ENCODE results near the gene SRGAP3. TPM values are rescaled to one million over a fixed set of nuclear protein-coding genes. Genes with fewer than 3 reads are reported as not detected.

The SRGAP3 gene
- polyA plus RNA-seq, 10 donors: 15.9 to 27.4 (median 20.7) TPM

DNA sequence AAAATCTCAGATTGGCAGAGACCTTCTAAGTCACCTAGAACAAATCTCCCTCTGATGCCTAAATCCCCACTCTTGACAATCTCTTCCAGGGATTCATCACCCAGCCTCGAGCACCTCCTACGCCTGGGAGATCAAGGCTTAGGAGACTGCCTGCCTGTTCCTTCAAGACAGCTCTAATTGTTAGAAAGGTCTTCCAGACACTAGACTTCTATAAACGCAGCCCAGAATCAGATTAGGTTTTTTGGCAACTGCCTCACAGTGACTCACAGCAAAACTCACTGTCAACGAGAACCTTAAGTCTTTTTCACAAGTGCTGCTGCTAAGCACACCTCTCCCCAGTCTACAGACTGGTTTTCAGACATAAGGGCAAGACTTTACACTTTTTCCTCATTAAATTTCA is 23.1 kb downstream of the SRGAP3 start:
- peak; percentile 66 to 86 (median 75) for DNase-seq

GRCh38 chr3:9225268-9225667 is 24.2 kb downstream of the SRGAP3 start:
- DNase-seq: no peak

DNA sequence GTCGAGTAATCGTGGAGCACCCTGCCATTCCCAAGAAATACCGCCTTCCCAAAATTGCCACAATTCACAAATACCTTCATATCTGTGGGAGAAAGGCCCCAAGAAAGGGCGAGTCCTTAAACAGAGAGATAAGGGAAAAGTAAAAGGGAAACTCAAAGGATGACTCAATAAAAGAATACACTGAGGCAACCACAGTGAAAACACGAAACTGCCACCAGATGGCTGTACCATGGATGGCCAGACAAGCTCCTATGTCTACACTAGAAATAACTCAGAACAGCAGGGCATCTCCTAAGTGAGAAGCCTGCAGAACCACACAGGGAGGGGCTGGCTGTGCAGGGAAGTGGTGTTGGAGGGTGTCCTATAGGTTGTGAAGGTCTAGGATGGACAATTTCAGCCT is 25.0 kb downstream of the SRGAP3 start:
- DNase-seq: no peak

- DNase-seq: no peak
Observed at GRCh38 chr3:9223672-9224071, 25.8 kb downstream of the SRGAP3 start.

DNA sequence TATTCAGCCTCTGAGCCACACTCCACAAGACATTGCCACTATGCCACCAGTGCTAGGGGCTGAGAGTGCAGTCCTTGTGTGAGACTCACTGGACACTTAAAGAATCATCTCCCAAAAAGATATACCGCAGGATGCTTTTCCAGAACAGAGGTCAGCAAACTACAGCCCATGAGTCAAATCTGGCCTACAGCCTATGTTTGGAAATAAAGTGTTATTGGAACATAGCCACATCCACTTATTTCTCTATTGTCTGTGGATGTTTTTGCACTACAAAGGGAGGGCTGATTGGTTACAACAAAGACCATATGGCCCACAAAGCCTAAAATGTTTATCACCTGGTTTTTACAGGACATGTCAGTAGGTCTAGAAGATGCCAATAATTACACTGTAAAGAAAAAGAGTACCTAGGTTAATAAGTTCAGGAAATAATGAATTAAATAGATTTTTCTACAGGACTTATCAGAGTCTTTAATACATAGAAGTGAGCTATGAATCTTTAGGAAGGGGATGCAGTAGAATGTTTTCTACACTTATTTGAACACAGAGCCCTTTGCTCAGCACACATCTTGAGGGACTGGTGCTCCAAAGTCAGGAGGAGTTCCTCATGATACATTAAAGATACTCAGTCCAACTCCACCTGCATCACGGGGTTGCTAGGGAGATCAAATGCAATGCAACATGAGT is 26.3 kb downstream of the SRGAP3 start:
- DNase-seq: no peak

- DNase-seq: no peak
Observed at GRCh38 chr3:9222049-9222448, 27.4 kb downstream of the SRGAP3 start.

GRCh38 chr3:9218514-9218846 is 31.0 kb downstream of the SRGAP3 start:
- no peak for DNase-seq

DNA sequence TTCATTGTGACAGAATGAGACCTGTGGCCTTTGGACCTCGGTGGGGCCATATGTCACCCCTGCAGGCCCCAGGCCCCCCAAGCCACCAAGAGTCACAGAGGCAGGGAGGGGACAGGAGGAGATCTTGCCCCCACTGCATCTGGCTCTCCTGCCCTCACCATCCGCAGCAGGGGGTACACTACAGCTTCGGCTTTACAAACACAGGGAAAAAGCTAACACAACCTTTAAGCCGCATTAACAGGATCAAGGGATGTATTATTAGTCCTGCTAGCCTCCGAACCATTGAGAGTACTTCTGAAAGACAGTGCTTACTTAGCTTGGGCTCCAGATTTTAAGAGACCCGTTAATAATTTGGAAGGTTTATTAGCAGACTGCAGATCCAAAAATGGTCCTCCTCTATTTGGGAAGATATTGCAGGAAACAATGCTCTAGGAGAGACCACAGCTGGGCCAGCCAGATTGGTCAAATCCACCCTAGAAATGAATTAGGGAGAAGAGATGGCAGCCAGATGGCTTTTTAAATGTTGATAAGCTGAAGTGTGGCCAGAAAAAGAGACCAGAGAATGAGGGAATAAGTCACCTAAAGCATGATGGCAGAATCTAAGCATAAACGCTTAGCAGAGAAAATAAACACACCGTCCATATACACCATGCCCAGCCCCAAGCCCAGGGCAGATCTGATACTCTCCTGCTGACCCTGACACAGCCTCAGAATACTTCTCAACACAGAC is 31.5 kb downstream of the SRGAP3 start:
- no peak for DNase-seq

DNA sequence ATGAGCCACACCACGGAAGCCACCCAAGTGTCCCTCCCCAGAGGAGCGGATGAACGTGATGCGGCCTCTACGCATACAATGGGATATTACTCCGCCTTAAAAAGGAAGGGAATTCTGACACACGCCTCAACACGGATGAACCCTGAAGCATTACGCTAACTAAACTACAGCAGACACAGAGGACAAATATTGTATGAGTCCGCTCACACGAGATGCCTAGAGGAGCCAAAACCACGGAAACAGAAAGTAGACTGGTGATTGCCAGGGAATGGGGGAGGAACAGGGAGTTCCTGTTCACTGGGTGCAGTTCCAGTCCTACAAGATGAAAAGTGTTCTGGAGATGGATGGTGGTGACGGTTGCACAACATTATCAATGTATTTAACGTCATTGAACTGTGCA is 32.7 kb downstream of the SRGAP3 start:
- DNase-seq: no peak

GRCh38 chr3:9214599-9214998 is 34.8 kb downstream of the SRGAP3 start:
- DNase-seq: peak in 2 of 3 donors; percentile 57 to 72

DNA sequence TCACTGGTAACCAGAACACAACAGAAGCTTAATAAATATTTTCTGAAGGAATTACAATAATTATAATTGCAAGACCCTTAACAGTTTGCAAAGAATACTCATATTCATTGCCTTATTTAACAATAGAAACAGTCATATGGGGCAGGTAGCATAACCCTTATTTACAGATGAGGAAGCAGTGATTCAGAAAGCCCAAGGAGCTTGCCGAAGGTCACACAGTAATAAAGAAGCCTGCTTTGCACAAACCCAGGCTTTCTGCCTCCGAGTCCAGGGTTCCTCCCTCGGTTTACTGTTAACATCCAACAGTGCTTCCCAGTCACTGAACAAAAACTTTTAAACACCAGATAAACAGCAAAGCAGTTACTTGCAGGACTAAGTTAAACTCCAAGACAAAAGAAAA is 35.3 kb downstream of the SRGAP3 start:
- no peak for DNase-seq

GRCh38 chr3:9213019-9213634 is 36.3 kb downstream of the SRGAP3 start:
- no peak for DNase-seq

DNA sequence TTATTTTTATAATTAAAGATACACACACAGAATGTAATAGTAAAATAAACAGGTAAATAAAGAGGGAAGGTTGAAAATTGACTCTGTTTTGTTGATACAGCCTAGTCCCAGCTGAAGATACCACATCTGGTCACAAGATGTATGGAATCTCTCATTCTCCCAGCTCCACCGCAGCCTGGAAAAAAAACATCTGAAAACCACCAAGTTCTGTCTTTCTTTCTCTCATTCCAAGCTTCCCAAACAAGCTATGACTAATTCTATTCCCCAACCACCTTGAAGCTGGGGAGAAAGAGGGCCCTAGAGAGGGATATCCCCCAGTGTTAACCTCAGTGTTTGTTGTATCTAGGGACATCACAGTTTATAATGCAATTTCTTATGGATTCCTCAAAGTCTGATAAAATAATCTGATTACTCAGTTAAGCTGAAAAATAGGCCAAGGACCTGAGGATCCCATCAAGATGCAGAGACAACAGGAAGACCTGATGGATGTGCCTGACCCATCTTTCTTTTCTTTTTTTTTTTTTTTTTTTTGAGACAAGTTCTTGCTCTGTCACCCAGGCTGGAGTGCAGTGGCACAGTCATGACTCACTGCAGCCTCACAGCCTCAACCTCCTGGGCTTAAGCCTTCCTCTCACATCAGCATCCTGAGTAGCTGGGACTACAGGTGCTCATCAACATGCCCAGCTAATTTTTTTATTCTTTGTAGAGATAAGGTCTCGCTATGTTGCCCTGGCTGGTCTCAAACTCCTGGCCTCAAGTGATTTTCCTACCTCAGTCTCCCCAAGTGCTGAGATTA is 38.1 kb downstream of the SRGAP3 start:
- peak in 2 of 3 donors; percentile 71 to 87 for DNase-seq

DNA sequence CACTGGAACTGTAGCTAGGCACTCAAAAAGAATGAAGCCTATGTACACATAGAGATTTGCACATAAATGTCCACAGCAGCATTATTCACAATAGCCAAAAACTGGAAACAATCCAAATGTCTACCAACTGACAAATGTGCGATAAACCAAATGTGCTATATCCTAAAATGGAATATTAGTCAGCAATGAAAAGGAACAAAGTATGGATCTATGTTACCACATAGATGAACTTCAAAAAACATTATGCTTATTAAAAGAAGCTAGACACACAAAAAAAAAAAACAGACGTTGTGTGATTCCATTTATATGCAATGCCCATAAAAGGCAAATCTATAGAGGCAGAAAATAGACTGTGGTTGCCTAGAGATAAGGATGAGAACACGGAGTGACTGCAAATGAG is 39.7 kb downstream of the SRGAP3 start:
- no peak for DNase-seq

DNA sequence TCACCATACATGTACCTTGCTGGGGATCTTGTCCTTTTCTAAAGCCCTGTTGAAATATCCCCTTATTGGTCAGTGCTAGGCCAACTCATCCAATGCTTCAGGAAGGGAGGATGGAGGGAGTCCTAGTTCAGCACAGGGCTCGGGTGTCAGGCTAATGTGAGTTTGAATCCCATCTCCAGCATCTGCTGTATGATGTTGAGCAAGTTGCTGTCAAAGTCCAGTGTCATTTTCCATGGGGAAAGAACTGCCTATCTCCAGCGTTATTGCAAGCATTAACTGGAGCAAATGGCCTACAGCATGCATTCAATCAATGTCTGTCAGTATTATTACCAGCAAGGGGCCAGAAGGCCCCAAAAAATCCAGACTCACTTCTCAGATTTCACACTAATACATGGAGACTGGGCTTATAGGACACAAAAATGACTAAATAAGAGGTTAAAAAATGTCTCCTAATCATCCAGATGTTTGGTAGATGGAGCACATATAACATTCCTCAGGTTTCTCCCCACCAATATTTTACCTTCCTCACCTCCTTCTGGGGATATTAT is 40.8 kb downstream of the SRGAP3 start:
- peak in 1 of 3 donors; percentile 72 for DNase-seq

DNA sequence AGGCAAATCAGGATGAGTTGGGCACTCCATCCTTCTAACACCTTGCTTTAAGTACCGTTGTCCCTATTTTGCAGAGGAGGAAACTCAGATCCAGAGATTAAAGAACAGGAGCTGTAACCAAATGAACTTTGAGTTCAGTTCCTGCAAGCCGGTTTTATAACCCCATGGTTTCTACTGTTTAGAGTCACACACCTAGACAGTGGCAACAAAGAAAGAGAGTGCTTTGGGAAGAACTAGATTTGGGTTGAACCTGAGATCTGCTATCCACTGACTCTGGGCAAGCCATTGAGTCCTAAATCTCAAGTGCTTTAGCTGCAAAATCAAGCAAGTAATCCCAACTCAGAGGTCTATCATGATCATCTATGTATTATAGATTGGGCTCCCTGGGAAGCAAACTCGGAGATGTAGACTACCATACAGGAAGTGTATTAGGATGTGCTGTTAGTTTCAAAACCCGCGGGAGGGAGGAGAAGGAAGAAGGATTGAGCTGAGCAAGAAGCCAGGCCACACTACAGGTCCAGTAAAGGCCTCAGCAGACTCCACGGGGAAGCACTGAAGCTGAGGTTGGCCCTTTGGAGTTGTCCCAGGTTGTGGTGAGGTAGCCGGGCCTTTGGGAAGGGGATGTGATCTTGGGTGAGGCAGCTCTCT is 42.2 kb downstream of the SRGAP3 start:
- no peak for DNase-seq

GRCh38 chr3:9206287-9206686 is 43.2 kb downstream of the SRGAP3 start:
- DNase-seq: no peak

DNA sequence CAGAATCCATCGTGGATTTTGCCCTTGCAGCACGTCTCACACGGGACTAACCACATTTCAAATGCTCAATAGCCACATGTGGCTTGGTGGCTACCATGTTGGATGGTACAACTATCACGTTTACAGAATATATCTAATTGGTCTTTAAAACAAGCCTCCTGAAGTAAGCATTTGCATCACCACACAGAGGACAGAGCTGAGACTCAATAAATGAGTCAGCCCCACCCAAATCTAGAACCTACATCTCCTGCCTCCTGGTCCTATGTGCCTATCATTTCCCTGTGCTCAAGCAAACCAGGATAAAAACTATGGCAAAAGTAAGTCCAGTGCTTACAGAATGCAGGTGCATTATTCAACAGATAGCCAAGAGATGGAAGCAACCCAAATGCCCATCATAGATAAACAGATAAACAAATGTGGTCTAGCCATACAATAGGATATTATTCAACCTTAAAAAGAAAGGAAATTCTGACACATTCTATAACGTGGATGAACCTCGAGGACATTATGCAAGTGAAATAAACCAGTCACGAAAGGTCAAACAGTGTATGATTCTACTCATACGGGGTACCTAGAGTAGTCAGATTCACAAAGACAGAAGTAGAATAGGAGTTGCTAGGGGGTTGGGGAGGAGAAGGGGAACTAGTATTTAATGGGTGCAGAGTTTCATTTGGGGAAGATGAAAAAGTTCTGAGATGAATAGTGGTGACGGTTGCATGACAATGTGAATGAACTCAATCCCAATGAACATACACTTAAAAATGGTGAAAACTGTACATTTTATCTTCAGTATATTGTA is 43.9 kb downstream of the SRGAP3 start:
- DNase-seq: no peak

DNA sequence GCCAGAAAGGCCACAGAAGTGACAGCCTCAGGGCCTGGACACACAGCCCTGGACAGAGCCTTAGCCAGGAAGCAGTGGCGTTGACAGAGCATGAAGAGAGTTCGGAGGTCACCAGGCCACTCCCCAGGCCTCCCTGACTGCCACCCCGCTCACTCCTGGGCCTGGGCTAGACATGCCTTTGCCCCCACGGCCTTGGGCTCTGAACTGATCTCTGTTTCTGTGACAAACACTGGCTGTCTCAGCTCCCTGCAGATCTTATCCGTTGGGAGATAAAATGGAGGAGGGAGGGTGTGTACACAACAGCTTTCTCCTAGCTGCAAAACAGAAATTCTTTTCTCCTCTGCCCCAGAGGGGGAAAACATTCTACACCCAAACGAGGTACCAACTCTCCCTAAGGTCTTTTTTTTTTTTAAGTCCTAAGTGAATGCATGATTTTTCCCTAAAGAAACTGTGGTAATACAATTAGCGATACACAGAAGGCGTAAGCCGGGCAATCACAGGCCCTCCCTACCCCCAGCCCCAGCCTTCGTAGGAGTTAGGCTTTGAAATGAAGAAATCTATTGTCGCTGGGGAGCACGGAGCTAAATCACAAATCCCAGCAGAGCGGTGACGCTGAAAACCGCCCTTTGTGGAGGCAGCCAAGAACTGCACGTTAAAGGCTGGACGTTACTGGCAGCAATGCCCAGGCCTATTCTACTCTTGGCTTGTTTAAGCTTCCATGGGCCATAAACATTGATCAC is 45.0 kb downstream of the SRGAP3 start:
- no peak for DNase-seq

GRCh38 chr3:9203317-9203716 is 46.1 kb downstream of the SRGAP3 start:
- no peak for DNase-seq

Measured in muscle of back (tissue), 11 donors.